ENCODE measurements around the gene FLVCR1. TPM values are rescaled to one million over a fixed set of nuclear protein-coding genes. Genes with fewer than 3 reads are reported as not detected.
"Not testable (repeated sequence)": the region's sequence is repeated elsewhere in the genome, so short reads cannot be mapped to it uniquely, and the experiment has no call there.

Gene FLVCR1
- total RNA-seq, 1 experiment from 2014 or later = 30.8 TPM

- TF ChIP-seq, protein P1, sequence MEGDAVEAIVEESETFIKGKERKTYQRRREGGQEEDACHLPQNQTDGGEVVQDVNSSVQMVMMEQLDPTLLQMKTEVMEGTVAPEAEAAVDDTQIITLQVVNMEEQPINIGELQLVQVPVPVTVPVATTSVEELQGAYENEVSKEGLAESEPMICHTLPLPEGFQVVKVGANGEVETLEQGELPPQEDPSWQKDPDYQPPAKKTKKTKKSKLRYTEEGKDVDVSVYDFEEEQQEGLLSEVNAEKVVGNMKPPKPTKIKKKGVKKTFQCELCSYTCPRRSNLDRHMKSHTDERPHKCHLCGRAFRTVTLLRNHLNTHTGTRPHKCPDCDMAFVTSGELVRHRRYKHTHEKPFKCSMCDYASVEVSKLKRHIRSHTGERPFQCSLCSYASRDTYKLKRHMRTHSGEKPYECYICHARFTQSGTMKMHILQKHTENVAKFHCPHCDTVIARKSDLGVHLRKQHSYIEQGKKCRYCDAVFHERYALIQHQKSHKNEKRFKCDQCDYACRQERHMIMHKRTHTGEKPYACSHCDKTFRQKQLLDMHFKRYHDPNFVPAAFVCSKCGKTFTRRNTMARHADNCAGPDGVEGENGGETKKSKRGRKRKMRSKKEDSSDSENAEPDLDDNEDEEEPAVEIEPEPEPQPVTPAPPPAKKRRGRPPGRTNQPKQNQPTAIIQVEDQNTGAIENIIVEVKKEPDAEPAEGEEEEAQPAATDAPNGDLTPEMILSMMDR (IDR thresholded peaks at IDR 0.05; ENCODE audit: insufficient read depth in 1 of 2, low read depth in 1 of 2, low read length in 1 of 2, severe bottlenecking in 1 of 2, unreplicated experiment in 1 of 2) = no peak
- H3K9me3 Mint-ChIP-seq (ENCODE audit: unreplicated experiment) = peaks cover 25% of the 10 kb centered on the region
- no peaks in the 10 kb centered on the region for H3K27me3 Mint-ChIP-seq (ENCODE audit: insufficient read depth, unreplicated experiment)
- H3K4me3 Mint-ChIP-seq (ENCODE audit: unreplicated experiment) = no peak overlapping the region
- H3K27ac Mint-ChIP-seq (ENCODE audit: unreplicated experiment) = no peak overlapping the region
- peaks cover 31% of the 10 kb centered on the region for H3K36me3 Mint-ChIP-seq (ENCODE audit: insufficient read depth, unreplicated experiment)
- peaks cover 13% of the 10 kb centered on the region; the same call in 1 of the 2 replicates for H3K9me3 ChIP-seq
- no peak for DNase-seq
- no peaks in the 10 kb centered on the region for H3K27me3 ChIP-seq (replicated peaks; ENCODE audit: control insufficient read depth, insufficient read depth, low read length)
- POLR2A ChIA-PET = no interaction called here
- BruUV-seq (replicated peaks) = no TSS peak
- H3K4me1 Mint-ChIP-seq (ENCODE audit: low read depth, unreplicated experiment) = no peaks in the 10 kb centered on the region
- CTCF ChIA-PET = interaction anchor here (0.7 kb wide), 1 partner anchor 56 kb away, joined by 3 read pairs; no protein-coding TSS in a partner anchor
- intact Hi-C loops (cut with micrococcal nuclease; ENCODE audit: unreplicated experiment) = no loop called here
- no peak overlapping the region for H3K4me3 ChIP-seq (ENCODE audit: low read depth, low read length)
- H3K4me1 ChIP-seq = no peaks in the 10 kb centered on the region
- H3K36me3 ChIP-seq (ENCODE audit: control insufficient read depth, insufficient read depth, low read length) = peaks cover 1% of the 10 kb centered on the region; the same call in 1 of the 2 replicates
Observed at GRCh38 chr1:212901290-212901689, 43.2 kb downstream of the FLVCR1 start.

DNA sequence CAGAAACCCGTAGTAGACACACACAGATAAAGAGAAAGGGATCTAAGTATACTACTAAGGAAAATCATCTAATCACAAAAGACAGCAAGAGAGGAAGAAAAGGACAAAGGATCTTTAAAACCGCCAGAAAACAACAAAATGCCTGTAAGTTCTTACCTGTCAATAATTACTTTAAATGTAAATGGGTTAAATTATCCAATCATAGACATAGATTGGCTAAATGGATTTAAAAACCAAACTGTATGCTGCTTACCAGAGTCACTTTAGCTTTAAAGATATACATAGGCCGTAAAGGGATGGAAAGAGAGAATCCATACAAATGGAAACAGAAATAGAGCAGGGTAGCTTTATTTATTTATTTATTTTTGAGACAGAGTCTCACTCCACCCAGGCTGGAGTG, 44.0 kb downstream of the FLVCR1 start:
- CTCF ChIA-PET = no interaction called here
- POLR2A ChIA-PET = no interaction called here
- Mint-ChIP-seq H3K4me3 (ENCODE audit: unreplicated experiment) (no peak overlapping the region), H3K27me3 (ENCODE audit: insufficient read depth, unreplicated experiment) (no peaks in the 10 kb centered on the region), H3K9me3 (ENCODE audit: unreplicated experiment) (peaks cover 25% of the 10 kb centered on the region), H3K36me3 (ENCODE audit: insufficient read depth, unreplicated experiment) (peaks cover 25% of the 10 kb centered on the region), H3K4me1 (ENCODE audit: low read depth, unreplicated experiment) (no peaks in the 10 kb centered on the region), H3K27ac (ENCODE audit: unreplicated experiment) (no peak overlapping the region)
- intact Hi-C loops (cut with micrococcal nuclease; ENCODE audit: unreplicated experiment) = no loop called here
- 0 out of 2 replicates have a peak, but pooled peaks cover 1% of the 10 kb centered on the region for H3K36me3 ChIP-seq (ENCODE audit: control insufficient read depth, insufficient read depth, low read length)
- no peak overlapping the region for H3K4me3 ChIP-seq (ENCODE audit: low read depth, low read length)
- H3K4me1 ChIP-seq = no peaks in the 10 kb centered on the region
- no peak for DNase-seq
- H3K9me3 ChIP-seq = peaks cover 13% of the 10 kb centered on the region; the same call in 1 of the 2 replicates
- BruUV-seq (replicated peaks) = no TSS peak
- TF ChIP-seq, protein P1 (IDR thresholded peaks at IDR 0.05; ENCODE audit: insufficient read depth in 1 of 2, low read depth in 1 of 2, low read length in 1 of 2, severe bottlenecking in 1 of 2, unreplicated experiment in 1 of 2) = no peak
- no peaks in the 10 kb centered on the region for H3K27me3 ChIP-seq (replicated peaks; ENCODE audit: control insufficient read depth, insufficient read depth, low read length)

- POLR2A ChIA-PET = no interaction called here
- peaks cover 25% of the 10 kb centered on the region for H3K9me3 Mint-ChIP-seq (ENCODE audit: unreplicated experiment)
Observed at GRCh38 chr1:212903664-212904063, 45.6 kb downstream of the FLVCR1 start.

GRCh38 chr1:212908071-212908470, 50.0 kb downstream of the FLVCR1 start:
- H3K36me3 Mint-ChIP-seq (ENCODE audit: insufficient read depth, unreplicated experiment); H3K4me3 Mint-ChIP-seq (ENCODE audit: unreplicated experiment); DNase-seq; H3K9me3 Mint-ChIP-seq (ENCODE audit: unreplicated experiment); H3K27ac Mint-ChIP-seq (ENCODE audit: unreplicated experiment); H3K4me1 ChIP-seq; H3K4me3 ChIP-seq (ENCODE audit: low read depth, low read length); CTCF ChIA-PET; H3K27me3 Mint-ChIP-seq (ENCODE audit: insufficient read depth, unreplicated experiment); H3K4me1 Mint-ChIP-seq (ENCODE audit: low read depth, unreplicated experiment); H3K36me3 ChIP-seq (ENCODE audit: control insufficient read depth, insufficient read depth, low read length); BruUV-seq (replicated peaks); intact Hi-C loops (cut with micrococcal nuclease; ENCODE audit: unreplicated experiment); POLR2A ChIA-PET; H3K27me3 ChIP-seq (replicated peaks; ENCODE audit: control insufficient read depth, insufficient read depth, low read length); H3K9me3 ChIP-seq: not testable (repeated sequence)

More at GRCh38 chr1:212903664-212904063, 45.6 kb downstream of the FLVCR1 start:
- no TSS peak for BruUV-seq (replicated peaks)
- H3K9me3 ChIP-seq = peaks cover 13% of the 10 kb centered on the region; the same call in 1 of the 2 replicates
- peaks cover 17% of the 10 kb centered on the region for H3K36me3 Mint-ChIP-seq (ENCODE audit: insufficient read depth, unreplicated experiment)
- TF ChIP-seq, protein P1 (IDR thresholded peaks at IDR 0.05; ENCODE audit: insufficient read depth in 1 of 2, low read depth in 1 of 2, low read length in 1 of 2, severe bottlenecking in 1 of 2, unreplicated experiment in 1 of 2) = no peak
- no peaks in the 10 kb centered on the region for H3K4me1 Mint-ChIP-seq (ENCODE audit: low read depth, unreplicated experiment)
- CTCF ChIA-PET = no interaction called here
- 0 out of 2 replicates have a peak, but pooled peaks cover 1% of the 10 kb centered on the region for H3K36me3 ChIP-seq (ENCODE audit: control insufficient read depth, insufficient read depth, low read length)
- H3K27ac Mint-ChIP-seq (ENCODE audit: unreplicated experiment) = no peak overlapping the region
- no peaks in the 10 kb centered on the region for H3K4me1 ChIP-seq
- H3K27me3 ChIP-seq (replicated peaks; ENCODE audit: control insufficient read depth, insufficient read depth, low read length) = no peaks in the 10 kb centered on the region
- no peak overlapping the region for H3K4me3 ChIP-seq (ENCODE audit: low read depth, low read length)
- no peak overlapping the region for H3K4me3 Mint-ChIP-seq (ENCODE audit: unreplicated experiment)
- no peaks in the 10 kb centered on the region for H3K27me3 Mint-ChIP-seq (ENCODE audit: insufficient read depth, unreplicated experiment)
- intact Hi-C loops (cut with micrococcal nuclease; ENCODE audit: unreplicated experiment) = no loop called here
- DNase-seq = no peak
